Esophagus muscularis mucosa (tissue), 3 donors: ENCODE measurements around the gene SMG6.

Source experiments
- POLR2AphosphoS5 ChIP-seq, 2 donors: sonication (generic); formaldehyde crosslinking; IDR thresholded peaks; one replicate each; pipeline ENCODE4 v1.6.1; 2017; ENCODE audit warnings: antibody characterized with exemption in 2 of 2
- TF ChIP-seq, protein P1 (sequence below), 3 experiments: fragments of 200-600 bp in 2 of 3; fragments of 450-650 bp in 1 of 3; sonication (generic) in 2 of 3; IDR thresholded peaks; one replicate each; pipeline ENCODE4 v1.5.1; 2017 to 2019; ENCODE audit warnings: antibody characterized with exemption in 3 of 3, mild to moderate bottlenecking in 2 of 3, moderate library complexity in 1 of 3

DNA sequence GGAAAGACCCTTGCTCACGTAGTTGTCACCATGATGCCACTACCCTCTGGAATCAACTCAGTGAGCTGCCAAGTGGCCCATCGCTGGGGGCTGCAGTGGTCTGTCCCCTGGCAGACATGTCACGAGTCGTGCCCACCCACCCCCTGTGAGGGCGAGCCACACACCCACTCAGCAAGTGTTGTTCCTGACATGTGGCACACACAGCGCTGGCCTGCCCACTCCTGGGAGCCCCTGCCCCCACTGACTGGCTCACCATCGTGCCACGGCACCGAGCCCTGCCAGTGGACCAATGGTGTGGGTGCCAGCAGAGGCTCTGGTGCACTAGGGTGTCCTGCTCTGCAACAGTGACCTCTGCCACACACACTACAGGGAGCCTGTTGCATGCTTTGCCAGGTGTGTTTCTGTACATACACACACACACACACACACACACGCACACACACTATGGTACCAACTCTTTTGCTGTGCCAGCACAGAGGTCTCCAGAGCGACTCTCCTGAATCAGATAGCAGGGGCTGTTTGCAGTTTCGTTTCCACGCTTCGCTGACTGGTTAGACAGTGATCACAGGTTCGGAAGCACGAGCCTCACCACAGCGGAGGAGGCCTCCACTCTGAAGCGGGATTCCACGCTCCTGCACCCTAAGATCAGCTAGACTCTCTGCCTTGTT, 286.2 kb downstream of the SMG6 start:
- TF ChIP-seq POLR2AphosphoS5 (IDR thresholded peaks at IDR 0.05) = no peak
- TF ChIP-seq, protein P1, sequence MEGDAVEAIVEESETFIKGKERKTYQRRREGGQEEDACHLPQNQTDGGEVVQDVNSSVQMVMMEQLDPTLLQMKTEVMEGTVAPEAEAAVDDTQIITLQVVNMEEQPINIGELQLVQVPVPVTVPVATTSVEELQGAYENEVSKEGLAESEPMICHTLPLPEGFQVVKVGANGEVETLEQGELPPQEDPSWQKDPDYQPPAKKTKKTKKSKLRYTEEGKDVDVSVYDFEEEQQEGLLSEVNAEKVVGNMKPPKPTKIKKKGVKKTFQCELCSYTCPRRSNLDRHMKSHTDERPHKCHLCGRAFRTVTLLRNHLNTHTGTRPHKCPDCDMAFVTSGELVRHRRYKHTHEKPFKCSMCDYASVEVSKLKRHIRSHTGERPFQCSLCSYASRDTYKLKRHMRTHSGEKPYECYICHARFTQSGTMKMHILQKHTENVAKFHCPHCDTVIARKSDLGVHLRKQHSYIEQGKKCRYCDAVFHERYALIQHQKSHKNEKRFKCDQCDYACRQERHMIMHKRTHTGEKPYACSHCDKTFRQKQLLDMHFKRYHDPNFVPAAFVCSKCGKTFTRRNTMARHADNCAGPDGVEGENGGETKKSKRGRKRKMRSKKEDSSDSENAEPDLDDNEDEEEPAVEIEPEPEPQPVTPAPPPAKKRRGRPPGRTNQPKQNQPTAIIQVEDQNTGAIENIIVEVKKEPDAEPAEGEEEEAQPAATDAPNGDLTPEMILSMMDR (IDR thresholded peaks at IDR 0.05) = no peak
